ENCODE data around the gene TSPAN2. TPM values are rescaled to one million over a fixed set of nuclear protein-coding genes. Genes with fewer than 3 reads are reported as not detected.

TSPAN2 gene
- total and polyA plus RNA-seq, 2 donors (not counting 3 experiments of a cell fraction or from before 2014, with no cell fraction given): 1.5 to 5.0 TPM

DNA sequence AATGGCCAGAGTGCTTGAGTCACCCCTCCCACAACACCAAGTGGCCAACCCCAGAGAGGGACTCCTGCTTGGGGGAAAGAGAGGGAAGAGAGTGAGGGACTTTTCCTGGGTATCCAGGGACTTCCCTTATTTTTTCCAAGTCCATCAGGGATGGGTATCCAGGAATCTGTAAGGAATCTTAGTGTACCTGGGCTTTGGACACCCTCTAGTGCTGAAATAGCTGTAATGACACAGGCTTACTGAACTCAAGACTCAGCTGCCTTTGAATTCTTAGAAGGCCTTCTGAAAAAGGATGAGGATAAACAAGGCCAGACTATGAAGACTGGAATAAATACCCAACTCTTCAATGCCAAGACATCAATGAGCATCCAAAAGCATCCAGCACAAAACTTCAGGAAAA is 47.6 kb downstream of the TSPAN2 start:
- intact Hi-C loops (cut with micrococcal nuclease): loop anchor here (10.0 kb wide), 1 partner anchor 697 kb away; no protein-coding TSS in a partner anchor

DNA sequence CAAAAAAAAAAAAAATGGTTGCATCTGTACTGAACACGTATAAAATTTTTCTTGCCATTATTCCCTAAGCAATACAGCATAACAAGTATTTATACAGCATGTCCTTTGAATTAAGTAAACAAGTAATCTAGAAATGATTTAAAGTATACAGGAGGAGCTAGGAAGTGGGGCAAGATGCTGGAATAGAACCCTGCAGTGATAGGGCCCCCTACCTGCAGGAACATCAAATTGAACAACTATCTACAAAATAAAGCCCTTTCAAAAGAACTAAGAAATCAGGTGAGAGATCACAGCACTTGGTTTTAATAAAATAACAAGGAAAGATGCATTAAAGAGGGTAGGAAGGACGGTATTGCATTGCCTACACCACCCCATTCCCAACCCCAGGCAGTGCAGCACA is 48.8 kb downstream of the TSPAN2 start:
- no peak overlapping the region for H3K27ac ChIP-seq (ENCODE audit: insufficient read depth, low read depth, low read length)
- ChIA-PET POLR2A (no interaction called here), CTCF (interaction anchor here (0.9 to 2.0 kb wide), 3 partner anchors 8 to 17 kb away, joined by 3 to 8 read pairs (median 4); no protein-coding TSS in a partner anchor)
- no peak overlapping the region for H2AFZ ChIP-seq (ENCODE audit: low read depth, low read length)
- H3K36me3 ChIP-seq (ENCODE audit: control insufficient read depth in 2 of 2, extremely low read depth in 1 of 2, insufficient read depth in 2 of 2, low read length in 2 of 2): no peaks in the 10 kb centered on the region
- H3K9me3 ChIP-seq (replicated peaks; ENCODE audit: control insufficient read depth, insufficient read depth, low read length): no peaks in the 10 kb centered on the region
- no peaks in the 10 kb centered on the region for H4K20me1 ChIP-seq (replicated peaks; ENCODE audit: control insufficient read depth, extremely low read depth, insufficient read depth, low read length)
- FAIRE-seq (no peak), DNase-seq (ENCODE audit: low read depth, low spot score) (no peak)
- no TSS peak for BruUV-seq (replicated peaks)
- no peaks in the 10 kb centered on the region for H3K9me1 ChIP-seq (replicated peaks; ENCODE audit: control insufficient read depth, extremely low read depth, insufficient read depth, low read length)
- dilution Hi-C loops (cut with MboI; ENCODE audit: extremely low pct_ligation_motif_present, low sequenced_read_pairs) (no loop called here), intact Hi-C loops (cut with micrococcal nuclease) (loop anchor here (10.0 kb wide), 1 partner anchor 696 kb away; no protein-coding TSS in a partner anchor)
- no peak overlapping the region for H3K4me3 ChIP-seq (replicated peaks in 1 of 3; ENCODE audit: insufficient read depth in 1 of 3, low read depth in 1 of 3, low read length in 3 of 3)
- peaks cover 4 to 8% of the 10 kb centered on the region in 2 experiments for H3K27me3 ChIP-seq (ENCODE audit: control insufficient read depth in 2 of 2, insufficient read depth in 2 of 2, low read length in 2 of 2)
- H3K4me2 ChIP-seq (ENCODE audit: insufficient read depth, low read length): no peak overlapping the region
- TF ChIP-seq, protein P1, sequence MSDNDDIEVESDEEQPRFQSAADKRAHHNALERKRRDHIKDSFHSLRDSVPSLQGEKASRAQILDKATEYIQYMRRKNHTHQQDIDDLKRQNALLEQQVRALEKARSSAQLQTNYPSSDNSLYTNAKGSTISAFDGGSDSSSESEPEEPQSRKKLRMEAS (IDR thresholded peaks at IDR 0.05; ENCODE audit: insufficient read depth, insufficient read length): no peak
- TF ChIP-seq MYC (IDR thresholded peaks at IDR 0.05; ENCODE audit: low read depth, low read length) (no peak), POLR2AphosphoS5 (IDR thresholded peaks at IDR 0.05; ENCODE audit: insufficient read depth, low read depth, low read length) (no peak), EZH2 (IDR thresholded peaks at IDR 0.05; ENCODE audit: borderline replicate concordance, low read depth, low read length, severe bottlenecking) (no peak), POLR2A (IDR thresholded peaks at IDR 0.05; ENCODE audit: low read depth, low read length) (no peak), FOS (IDR thresholded peaks at IDR 0.05; ENCODE audit: borderline replicate concordance, insufficient read depth, low read length) (no peak), JUN (IDR thresholded peaks at IDR 0.05; ENCODE audit: borderline replicate concordance, insufficient read depth, insufficient read length, low read depth) (no peak), GATA2 (IDR thresholded peaks at IDR 0.05; ENCODE audit: insufficient read depth, insufficient read length, low read depth, low read length) (no peak)
- TF ChIP-seq, protein P2, sequence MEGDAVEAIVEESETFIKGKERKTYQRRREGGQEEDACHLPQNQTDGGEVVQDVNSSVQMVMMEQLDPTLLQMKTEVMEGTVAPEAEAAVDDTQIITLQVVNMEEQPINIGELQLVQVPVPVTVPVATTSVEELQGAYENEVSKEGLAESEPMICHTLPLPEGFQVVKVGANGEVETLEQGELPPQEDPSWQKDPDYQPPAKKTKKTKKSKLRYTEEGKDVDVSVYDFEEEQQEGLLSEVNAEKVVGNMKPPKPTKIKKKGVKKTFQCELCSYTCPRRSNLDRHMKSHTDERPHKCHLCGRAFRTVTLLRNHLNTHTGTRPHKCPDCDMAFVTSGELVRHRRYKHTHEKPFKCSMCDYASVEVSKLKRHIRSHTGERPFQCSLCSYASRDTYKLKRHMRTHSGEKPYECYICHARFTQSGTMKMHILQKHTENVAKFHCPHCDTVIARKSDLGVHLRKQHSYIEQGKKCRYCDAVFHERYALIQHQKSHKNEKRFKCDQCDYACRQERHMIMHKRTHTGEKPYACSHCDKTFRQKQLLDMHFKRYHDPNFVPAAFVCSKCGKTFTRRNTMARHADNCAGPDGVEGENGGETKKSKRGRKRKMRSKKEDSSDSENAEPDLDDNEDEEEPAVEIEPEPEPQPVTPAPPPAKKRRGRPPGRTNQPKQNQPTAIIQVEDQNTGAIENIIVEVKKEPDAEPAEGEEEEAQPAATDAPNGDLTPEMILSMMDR (IDR thresholded peaks at IDR 0.05; ENCODE audit: extremely low read depth in 1 of 2, insufficient read depth in 1 of 2, low read depth in 1 of 2, low read length in 2 of 2): no peak
- no peaks in the 10 kb centered on the region for H3K79me2 ChIP-seq (ENCODE audit: control insufficient read depth, insufficient read depth, low read length)
- H3K9ac ChIP-seq (replicated peaks; ENCODE audit: extremely low read depth, insufficient read depth, low read length): no peak overlapping the region
- H3K4me1 ChIP-seq (ENCODE audit: control insufficient read depth, extremely low read depth, insufficient read depth, low read length): no peaks in the 10 kb centered on the region

More for the DNA sequence above, 47.6 kb downstream of the TSPAN2 start:
- CTCF ChIA-PET: interaction anchor here (0.6 to 2.8 kb wide), 8 partner anchors 8 to 695 kb away, joined by 3 to 19 read pairs (median 3); no protein-coding TSS in a partner anchor
- Histone ChIP-seq H3K4me3 (replicated peaks in 1 of 3; ENCODE audit: insufficient read depth in 1 of 3, low read depth in 1 of 3, low read length in 3 of 3) (no peak overlapping the region), H3K4me1 (ENCODE audit: control insufficient read depth, extremely low read depth, insufficient read depth, low read length) (no peaks in the 10 kb centered on the region), H3K4me2 (ENCODE audit: insufficient read depth, low read length) (no peak overlapping the region), H3K27me3 (ENCODE audit: control insufficient read depth in 2 of 2, insufficient read depth in 2 of 2, low read length in 2 of 2) (peaks cover 4 to 6% of the 10 kb centered on the region in 2 experiments), H3K9me3 (replicated peaks; ENCODE audit: control insufficient read depth, insufficient read depth, low read length) (no peaks in the 10 kb centered on the region), H4K20me1 (replicated peaks; ENCODE audit: control insufficient read depth, extremely low read depth, insufficient read depth, low read length) (no peaks in the 10 kb centered on the region), H3K79me2 (ENCODE audit: control insufficient read depth, insufficient read depth, low read length) (no peaks in the 10 kb centered on the region), H3K9me1 (replicated peaks; ENCODE audit: control insufficient read depth, extremely low read depth, insufficient read depth, low read length) (no peaks in the 10 kb centered on the region), H3K9ac (replicated peaks; ENCODE audit: extremely low read depth, insufficient read depth, low read length) (no peak overlapping the region), H2AFZ (ENCODE audit: low read depth, low read length) (no peak overlapping the region), H3K36me3 (ENCODE audit: control insufficient read depth in 2 of 2, extremely low read depth in 1 of 2, insufficient read depth in 2 of 2, low read length in 2 of 2) (no peaks in the 10 kb centered on the region), H3K27ac (ENCODE audit: insufficient read depth, low read depth, low read length) (no peak overlapping the region)
- no peak for FAIRE-seq
- no TSS peak for BruUV-seq (replicated peaks)
- no peak for DNase-seq (ENCODE audit: low read depth, low spot score)
- dilution Hi-C loops (cut with MboI; ENCODE audit: extremely low pct_ligation_motif_present, low sequenced_read_pairs): no loop called here
- no peak for TF ChIP-seq POLR2A (IDR thresholded peaks at IDR 0.05; ENCODE audit: low read depth, low read length)
- TF ChIP-seq, protein P2 (IDR thresholded peaks at IDR 0.05; ENCODE audit: extremely low read depth in 1 of 2, insufficient read depth in 1 of 2, low read depth in 1 of 2, low read length in 2 of 2): peak in 1 of 2 donors; percentile 3
- POLR2A ChIA-PET: no interaction called here

Measured in endothelial cell of umbilical vein (primary cell).